GM19043 (cell line): ENCODE results near the gene HS3ST3B1.

Experiments used
- ATAC-seq: cut with Tn5 transposase; IDR thresholded peaks from one replicate; pipeline ENCODE4 v1.9.1; 2021; ENCODE audit warnings: low read depth; ENCODE audit not compliant: unreplicated experiment

HS3ST3B1 gene

DNA sequence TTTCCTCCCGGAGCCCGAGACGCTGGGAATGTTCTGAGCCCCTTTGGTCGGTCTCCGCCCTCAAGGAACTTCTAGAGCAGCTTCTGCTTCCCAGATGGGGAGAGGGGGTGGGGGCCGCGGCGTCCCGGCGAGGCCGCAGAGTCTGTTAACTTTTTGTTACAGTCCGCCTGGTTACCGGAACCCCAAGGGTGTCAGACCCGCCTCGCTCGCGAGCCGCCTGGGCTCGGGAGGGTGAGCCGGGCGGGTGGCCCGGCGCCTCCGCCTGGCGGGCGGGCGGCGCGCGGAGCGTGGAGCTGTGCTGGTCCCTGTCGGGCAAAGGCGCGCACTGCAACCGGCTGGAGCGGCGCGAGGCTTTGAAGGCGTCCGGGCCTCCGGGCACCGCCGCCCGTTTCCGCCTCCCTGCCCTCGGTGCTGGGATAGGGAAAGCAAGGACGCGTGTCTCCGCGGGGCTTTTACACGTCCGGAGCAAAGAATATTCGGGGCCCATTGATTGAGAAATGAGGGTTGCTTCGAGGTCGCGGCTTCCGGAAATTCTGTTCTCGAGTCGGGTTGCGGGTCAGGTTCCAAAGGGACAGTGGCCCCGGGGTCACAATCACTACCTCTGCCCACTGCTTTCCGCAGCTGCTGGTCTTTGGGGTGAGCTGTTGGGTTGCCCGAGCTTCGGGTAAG, 1.7 kb downstream of the HS3ST3B1 start:
- ATAC-seq: peak; percentile 45

- no peak for ATAC-seq
Observed at GRCh38 chr17:14303343-14304221, 2.7 kb downstream of the HS3ST3B1 start.

GRCh38 chr17:14304222-14304772, 3.4 kb downstream of the HS3ST3B1 start:
- ATAC-seq: no peak

DNA sequence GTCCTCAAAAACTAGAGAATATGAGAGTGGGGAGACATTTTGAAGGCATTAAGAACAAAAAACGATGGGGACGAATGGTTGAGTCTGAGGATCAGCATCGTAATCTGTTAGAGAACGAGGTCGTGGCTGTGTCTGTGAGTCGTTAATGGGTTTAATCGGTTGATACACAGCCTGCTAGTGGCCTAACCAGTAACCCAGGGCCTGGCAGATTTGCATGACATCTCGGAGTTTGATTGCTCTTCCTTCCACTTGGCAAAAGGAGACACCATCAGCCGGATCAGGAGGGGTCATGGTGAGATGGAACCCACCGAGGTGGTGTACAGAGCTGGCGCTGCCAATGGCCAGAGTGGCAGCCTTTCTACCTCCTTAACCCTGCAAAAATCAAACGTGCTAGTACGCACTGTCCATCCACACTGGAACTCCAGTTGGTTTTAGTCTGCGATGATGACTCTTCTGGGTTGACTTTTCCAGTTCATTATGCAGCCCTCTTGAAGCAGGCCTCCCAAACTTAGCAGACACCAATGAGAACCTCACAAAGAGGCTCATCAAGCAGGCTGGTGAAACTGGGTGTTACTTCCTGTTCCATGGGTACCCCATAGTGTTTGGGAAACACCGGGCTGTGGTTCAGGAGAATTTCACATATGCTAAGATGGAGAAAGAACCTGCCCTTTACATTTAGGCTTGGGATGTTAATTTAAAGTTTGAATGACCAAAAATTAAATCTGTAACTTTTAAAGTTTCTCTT, 4.1 kb downstream of the HS3ST3B1 start:
- ATAC-seq: no peak

DNA sequence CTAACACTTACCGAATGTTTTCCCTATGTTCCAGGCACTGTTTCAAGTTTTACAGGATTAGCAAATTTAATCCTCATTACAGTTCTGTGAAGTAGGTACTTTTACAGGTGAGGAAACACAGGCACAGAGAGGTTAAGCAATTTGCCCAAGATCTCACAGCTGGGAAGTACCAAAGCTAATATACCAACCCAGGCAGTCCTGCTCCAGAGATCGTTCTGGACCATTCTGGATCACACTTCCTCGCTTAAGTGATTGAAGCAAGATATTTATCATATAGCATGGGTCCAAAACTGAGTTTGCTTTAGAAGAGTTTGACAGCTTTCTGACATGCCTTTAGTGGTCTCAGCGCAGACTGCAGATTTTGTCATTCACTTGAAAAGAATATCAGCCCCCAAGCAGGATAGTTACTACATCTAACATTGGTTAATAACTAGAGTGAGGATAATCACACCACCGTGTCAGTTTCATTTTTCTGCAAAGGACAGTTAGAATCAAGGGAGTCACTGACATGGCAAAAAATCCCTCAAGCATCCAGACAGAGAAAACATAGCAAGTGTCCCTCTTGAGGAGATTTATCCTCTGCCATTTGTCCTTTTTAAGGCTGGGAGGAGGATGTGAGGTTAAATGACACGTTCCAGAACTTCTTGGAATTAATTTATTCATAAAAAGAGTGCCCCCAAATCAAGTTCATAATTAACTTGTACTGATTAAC, 5.1 kb downstream of the HS3ST3B1 start:
- no peak for ATAC-seq

GRCh38 chr17:14306596-14306995, 5.7 kb downstream of the HS3ST3B1 start:
- ATAC-seq: no peak

DNA sequence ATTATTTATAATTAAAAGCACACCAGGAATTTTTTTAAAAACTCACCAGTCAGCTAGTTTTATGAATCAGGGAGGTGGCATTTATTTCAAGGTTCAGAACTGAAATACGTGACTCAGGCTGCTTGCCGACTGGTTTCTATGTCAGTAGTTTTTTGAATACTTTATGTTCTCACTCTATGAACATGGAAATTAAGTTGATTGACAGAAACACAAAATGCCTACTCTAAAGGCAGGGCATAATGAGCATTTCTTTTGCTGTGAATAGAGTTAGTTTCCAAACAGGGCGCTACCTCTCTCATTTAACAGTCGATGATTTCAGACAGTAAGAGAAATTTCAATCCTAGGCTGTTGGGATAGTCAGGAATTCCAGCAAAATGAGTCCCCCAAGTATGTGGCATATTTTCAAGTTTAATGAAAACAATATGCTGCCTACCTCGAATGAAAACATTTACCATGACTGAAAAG, 6.7 kb downstream of the HS3ST3B1 start:
- ATAC-seq: no peak

GRCh38 chr17:14308636-14308964, 7.7 kb downstream of the HS3ST3B1 start:
- ATAC-seq: no peak

- ATAC-seq: no peak
Observed at GRCh38 chr17:14308965-14309879, 8.3 kb downstream of the HS3ST3B1 start.

DNA sequence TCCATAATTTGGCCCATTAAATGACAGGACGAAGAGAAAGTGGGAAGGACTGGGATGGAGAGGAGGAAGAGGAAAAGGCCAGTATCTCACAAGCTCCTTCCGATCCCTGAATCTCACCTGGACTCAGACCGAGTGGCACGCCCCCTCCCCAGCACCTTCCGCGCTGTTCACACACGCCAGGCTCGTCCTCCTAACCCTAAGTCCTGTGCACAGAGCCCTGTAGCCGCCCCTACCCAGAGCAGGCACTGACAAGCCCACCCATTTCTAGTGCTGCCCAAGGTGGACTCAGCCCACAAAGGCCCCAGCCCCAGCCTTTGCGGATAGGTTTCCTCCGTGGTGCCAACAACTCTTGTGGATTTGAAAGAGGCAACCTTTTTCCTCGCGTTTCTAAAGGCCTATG, 9.2 kb downstream of the HS3ST3B1 start:
- no peak for ATAC-seq

- no peak for ATAC-seq
Observed at GRCh38 chr17:14310605-14311004, 9.7 kb downstream of the HS3ST3B1 start.

DNA sequence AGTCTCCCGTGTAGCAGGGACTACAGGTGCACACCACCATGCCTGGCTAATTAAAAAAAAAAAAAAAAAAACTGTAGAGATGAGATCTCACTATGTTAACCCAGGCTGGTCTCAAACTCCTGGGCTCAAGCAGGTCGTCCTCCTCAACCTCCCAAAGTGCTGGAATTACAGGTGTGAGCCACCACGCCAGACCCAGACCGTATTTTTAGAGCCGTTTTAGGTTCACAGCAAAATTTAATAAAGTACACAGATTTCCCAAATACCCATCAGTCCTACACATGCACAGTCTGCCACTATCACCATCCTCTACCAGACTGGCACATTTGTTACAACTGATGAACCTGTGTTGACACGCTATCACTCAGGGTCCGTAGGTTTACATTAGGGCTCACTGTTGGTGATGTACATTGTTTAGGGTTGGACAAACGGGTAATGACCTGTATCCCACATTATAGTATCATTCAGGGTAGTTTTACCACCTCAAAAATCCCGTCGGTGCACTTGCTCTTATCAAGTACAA, 10.4 kb downstream of the HS3ST3B1 start:
- no peak for ATAC-seq

- no peak for ATAC-seq
Observed at GRCh38 chr17:14311981-14312380, 11.1 kb downstream of the HS3ST3B1 start.

GRCh38 chr17:14312522-14312921, 11.6 kb downstream of the HS3ST3B1 start:
- no peak for ATAC-seq

GRCh38 chr17:14316126-14316832, 15.4 kb downstream of the HS3ST3B1 start:
- no peak for ATAC-seq

DNA sequence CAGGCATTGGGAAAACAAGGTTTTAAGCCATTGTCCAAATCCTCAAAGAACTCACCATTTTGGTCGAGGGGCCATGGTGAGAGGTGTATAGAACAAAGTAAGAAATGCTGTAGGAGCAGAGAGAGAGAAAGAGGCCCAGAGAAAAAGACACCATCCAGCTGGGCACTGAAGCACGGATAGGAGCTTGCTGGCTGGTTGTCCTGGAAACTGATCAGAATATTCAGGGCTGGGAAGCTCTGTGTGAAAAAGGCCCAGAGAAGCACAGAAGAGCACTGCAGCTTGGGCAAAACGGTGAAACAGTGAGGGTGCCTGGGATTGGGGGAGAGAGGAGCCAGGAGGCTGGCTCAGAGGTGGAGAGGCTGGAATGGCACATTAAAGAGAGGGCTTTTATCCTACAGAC, 16.5 kb downstream of the HS3ST3B1 start:
- no peak for ATAC-seq

DNA sequence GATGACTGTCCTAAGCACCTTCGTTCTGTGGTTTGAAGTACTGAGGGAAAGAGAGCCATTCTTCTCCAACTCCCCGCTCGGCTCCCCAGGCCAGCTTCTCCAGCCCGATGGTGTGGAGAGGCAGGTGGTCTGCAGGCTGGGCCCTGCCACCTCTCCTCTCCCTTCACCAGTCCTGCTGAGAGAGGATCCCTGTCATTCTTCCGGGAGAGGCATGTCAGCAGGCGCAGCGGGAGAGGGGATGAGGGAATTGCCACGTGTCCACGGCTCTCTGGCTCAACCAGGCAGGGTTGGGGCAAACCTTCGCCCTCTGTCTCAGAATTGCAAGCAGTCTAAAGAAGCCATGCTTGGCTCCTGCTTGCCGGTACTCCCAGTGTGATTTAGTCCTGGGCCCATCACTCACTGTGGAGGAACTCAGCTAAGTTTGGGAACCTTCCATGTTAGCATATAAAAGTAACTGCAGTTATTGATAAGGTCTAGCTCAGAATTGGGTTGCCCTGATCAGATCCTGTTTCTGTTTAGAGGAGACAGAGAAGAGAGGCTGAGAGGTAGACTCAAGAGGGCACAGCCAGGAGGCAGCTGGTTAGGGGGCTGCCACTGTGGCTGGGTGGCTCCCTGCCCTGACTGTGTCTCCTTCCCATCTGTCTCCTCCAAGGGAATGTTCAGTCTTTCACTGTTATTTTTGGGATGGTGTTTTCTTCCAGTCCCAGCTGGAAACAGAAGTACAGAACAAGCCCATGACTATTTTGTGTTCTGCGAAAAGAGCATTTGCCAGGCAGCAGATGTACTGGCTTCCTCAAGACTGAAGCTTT, 17.4 kb downstream of the HS3ST3B1 start:
- no peak for ATAC-seq

- no peak for ATAC-seq
Observed at GRCh38 chr17:14318918-14319205, 18.0 kb downstream of the HS3ST3B1 start.
